HG02943 (cell line): Measurements from ENCODE around the gene ALDH3B1.
"Not testable (repeated sequence)": the region's sequence is repeated elsewhere in the genome, so short reads cannot be mapped to it uniquely, and the experiment has no call there.

ENCODE experiments used
- ATAC-seq: cut with Tn5 transposase; IDR thresholded peaks from one replicate; pipeline ENCODE4 v1.9.1; 2021; ENCODE audit warnings: mild to moderate bottlenecking, low read depth, moderate library complexity; ENCODE audit not compliant: unreplicated experiment

The ALDH3B1 gene

GRCh38 chr11:68010090-68011041 lies at the start of gene ALDH3B1:
TSS of gene ALDH3B1 (plus strand) at chr11:68010327. CDS start at chr11:68015298, 4,971 bp downstream.
- ATAC-seq, result no peak

- ATAC-seq, result not testable (repeated sequence)
Observed at GRCh38 chr11:67963217-67963616, 46.9 kb upstream of the ALDH3B1 start.

GRCh38 chr11:67963879-67964278 lies 46.2 kb upstream of the ALDH3B1 start:
- ATAC-seq, result not testable (repeated sequence)

DNA sequence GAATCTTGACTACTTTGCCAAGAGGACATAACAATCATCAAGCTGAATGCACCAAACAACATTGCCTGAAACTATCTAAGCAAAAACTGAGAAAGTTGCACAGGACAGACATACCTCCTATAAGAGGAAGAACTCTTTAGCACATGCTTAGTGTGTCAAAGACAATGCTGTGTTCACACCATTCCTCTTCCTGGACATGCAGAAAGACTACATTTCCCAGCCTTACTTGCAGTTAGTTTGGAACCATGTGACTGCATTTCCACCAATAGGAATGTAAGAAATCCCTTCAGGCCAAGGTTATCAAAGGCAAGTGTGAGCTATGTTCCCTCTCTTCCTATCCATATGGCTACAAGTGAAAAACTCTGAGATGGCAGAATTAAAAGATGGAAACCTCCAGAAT lies 45.4 kb upstream of the ALDH3B1 start:
- ATAC-seq, result not testable (repeated sequence)

GRCh38 chr11:67965830-67966348 lies 44.2 kb upstream of the ALDH3B1 start:
- ATAC-seq, result not testable (repeated sequence)

- not testable (repeated sequence) for ATAC-seq
Observed at GRCh38 chr11:67974746-67975145, 35.4 kb upstream of the ALDH3B1 start.

GRCh38 chr11:67978766-67979418 lies 31.2 kb upstream of the ALDH3B1 start:
- not testable (repeated sequence) for ATAC-seq

DNA sequence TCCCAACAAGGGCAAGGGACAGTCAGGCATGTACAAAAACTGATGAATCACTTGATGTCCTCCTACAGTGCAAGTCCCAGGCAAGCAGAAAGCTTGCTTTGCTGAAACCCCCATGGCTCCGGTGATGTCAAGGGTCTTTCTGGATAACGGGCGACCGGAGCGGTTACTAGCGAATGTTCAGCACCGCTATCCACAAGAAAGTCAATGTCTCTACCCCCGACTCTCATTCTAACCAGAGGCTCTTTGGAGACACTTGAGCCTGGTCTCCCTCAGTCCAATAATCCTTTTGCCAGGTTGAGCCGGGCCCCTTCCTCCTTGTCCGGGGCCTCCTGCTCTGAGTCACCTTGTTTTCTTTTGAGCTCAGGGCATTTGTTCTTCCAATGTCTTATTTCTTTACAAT lies 28.9 kb upstream of the ALDH3B1 start:
- not testable (repeated sequence) for ATAC-seq

GRCh38 chr11:67982255-67982857 lies 27.8 kb upstream of the ALDH3B1 start:
- not testable (repeated sequence) for ATAC-seq

GRCh38 chr11:67983951-67984350 lies 26.2 kb upstream of the ALDH3B1 start:
- no peak for ATAC-seq

DNA sequence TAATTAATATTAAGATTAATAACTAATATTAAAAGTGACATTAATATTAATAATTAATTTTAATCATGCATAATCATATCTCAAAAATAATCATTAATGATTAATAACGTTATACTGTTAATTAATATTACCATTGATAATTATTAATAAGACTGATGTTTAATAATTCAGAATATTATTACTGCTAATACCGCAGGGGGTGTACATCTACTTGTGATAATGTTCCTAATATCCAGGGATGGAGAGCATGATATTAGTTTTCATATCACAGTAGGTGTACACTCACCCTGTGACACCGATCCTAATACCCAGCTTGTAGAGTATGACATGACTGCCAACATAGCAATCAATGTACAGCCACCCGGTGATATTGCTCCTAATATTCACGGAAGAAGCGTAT lies 24.8 kb upstream of the ALDH3B1 start:
- not testable (repeated sequence) for ATAC-seq

- not testable (repeated sequence) for ATAC-seq
Observed at GRCh38 chr11:67990546-67991346, 19.4 kb upstream of the ALDH3B1 start.

DNA sequence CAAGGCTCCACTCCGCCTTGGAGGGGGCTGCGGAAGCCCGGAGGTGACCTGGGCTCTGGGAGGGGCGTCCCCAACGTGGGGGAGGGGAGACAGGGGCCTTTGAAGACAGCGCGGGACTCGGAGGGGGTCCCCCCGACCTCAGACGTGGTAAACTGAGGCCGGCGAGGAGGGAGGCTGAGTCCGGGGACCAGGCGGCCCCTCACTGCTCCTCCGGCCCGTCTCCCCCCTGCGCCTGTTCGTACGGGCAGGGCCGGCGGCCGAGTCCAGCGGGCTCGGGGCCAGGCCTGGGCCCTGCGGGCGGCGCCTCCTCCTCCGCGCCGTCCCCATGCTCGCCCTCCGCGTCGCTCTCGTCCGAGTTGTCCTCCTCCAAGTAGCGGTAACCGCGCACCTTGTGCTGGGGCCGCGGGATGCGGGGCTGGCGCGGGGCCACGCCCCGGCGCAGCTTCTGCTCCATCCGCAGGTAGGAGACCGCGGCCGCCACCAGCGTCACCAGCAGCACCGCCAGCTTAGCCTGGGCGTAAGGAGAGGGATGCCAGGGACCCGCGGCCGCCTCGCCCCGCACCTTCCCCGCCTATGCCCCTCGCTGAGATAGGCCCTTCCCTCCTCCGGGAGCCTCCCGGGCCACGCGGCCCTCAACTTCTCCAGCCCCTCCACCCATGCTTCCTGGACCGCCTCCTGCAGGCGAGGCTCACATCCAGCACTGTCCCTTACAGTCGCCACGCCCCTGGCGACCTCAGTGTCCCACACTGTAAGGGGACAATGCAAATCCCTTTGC lies 18.6 kb upstream of the ALDH3B1 start:
- ATAC-seq, result not testable (repeated sequence)

DNA sequence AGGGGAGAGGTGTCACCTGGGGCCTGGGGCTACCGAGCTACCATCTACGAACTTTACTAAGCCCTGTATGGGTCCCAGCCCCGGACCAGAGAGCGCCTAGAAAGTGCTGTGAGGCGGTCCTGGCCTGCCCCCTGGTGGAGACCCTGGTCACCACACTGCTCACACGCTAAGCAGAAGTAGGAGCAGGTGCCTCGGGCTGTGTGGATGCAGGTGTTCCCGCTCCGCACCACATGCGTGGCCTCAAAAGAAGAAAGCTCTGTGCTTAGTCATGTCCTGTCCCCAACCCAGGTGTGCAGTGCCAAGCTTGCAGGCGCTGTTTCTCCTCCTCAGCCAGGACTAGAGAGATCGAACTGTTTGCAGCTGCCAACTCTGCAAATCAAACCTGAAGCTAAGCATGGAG lies 16.3 kb upstream of the ALDH3B1 start:
- ATAC-seq, result not testable (repeated sequence)

- ATAC-seq, result not testable (repeated sequence)
Observed at GRCh38 chr11:67994387-67994786, 15.7 kb upstream of the ALDH3B1 start.

- not testable (repeated sequence) for ATAC-seq
Observed at GRCh38 chr11:67995129-67995528, 15.0 kb upstream of the ALDH3B1 start.

GRCh38 chr11:67995579-67995978 lies 14.5 kb upstream of the ALDH3B1 start:
- ATAC-seq, result not testable (repeated sequence)

DNA sequence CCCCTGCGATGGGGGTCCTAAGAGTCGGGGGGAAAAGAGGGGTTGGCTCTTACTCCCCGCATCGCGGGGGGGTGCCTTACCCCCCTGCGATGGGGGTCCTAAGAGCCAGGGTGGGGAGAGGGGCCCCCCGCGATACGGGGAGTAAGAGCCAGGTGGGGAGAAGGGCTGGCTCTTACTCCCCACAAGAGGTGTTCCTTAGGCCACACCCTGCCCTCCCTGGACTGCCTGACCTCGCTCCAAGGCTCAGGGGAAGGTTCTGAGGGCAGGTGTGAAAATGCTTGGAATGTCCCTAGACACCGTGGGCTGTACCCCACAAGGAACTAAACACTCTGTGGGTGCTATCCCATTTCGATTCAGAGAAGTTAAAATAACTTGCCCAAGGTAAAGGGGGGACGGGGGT lies 14.1 kb upstream of the ALDH3B1 start:
- no peak for ATAC-seq
